HG02623 (cell line): ENCODE measurements around the gene STUB1.
"Not testable (repeated sequence)": the region's sequence is repeated elsewhere in the genome, so short reads cannot be mapped to it uniquely, and the experiment has no call there.

Experiments used
- ATAC-seq: cut with Tn5 transposase; IDR thresholded peaks from one replicate; pipeline ENCODE4 v1.9.1; 2021; ENCODE audit warnings: moderate library complexity; ENCODE audit not compliant: unreplicated experiment

STUB1 gene

DNA sequence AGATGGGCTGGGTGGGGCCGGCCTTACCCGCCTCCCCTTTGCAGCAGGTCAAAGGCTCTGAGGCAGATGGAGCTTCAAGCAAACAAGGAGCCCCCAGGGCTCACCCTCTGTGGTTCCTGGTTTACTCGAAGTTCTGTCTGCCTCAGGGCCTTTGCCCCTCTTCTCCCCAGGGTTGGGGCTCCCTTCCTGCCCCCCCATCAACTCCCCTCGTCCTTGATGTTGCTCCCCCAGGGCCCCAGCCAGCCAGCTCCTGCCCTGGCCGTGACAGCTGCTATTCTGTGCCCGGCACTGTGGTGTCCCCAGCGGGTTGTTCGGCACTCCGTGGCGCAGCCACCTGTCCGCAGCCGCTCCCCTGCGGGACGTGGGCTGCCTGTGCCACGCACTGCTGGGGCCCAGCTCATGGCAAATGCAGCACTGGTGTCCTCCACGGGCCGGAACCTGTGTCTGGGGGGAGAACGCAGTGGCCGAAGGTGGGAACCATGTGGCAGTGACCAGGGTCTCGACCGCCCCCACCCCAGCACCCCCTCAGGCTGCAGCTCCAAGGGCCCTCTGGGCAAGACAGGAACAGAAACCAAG is 30.4 kb downstream of the STUB1 start:
- ATAC-seq, result no peak

- ATAC-seq, result no peak
Observed at GRCh38 chr16:711084-711483, 30.9 kb downstream of the STUB1 start.

DNA sequence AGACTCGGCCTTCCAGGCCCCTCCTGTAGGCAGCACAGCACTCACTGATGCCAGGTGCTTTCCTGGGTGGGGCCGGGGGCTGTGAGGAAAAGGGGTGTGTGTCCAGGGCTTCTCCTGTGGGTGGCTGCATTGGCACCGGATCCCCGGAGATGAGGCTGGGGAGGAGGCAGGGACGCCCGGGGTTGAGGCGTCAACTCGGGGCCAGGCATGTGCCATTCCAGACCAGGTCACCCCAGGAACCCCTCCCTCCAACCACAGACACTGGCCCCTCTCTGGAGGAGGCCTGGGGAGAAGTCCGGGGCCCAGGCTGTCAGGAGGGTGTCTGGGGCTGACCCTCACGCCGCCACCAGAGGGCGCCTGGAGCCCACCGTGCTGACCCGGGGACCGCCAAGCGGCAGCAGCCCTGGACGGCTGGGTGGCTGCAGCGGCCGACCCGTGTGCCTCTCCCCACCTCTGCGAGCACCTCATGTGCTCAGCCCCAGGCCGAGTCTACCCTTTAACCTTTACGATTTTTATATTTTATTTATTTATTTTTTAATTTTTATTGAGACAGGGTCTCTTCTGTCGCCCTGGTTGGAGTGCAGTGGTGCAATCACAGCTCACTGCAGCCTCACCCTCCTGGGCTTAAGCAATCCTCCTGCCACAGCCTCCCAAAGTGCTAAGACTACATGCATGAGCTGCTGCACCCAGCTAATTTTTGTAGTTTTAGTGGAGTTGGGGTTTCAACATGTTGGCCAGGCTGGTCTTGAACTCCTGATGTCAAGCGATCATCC is 31.5 kb downstream of the STUB1 start:
- no peak for ATAC-seq

GRCh38 chr16:712740-713250 is 32.6 kb downstream of the STUB1 start:
- ATAC-seq, result not testable (repeated sequence)

DNA sequence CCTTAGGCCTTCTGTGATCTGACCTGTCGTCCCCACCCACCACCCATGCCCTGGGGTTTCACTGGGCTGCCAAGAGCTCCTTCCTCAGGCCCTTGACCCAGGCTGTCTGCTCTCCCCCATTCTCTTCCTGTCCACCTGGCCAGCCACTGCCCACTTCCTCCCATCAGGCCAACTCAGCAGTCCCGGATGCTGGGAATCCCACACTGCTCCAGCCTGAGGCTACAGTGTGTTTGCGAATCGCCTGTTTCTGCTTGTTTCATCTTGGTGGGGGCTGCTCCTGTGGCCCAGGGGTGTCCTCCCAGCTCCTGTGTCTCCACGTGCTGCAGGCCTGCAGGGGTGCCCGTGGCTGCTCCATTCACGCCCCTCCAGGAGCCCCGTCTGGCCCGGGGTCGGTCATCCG is 33.9 kb downstream of the STUB1 start:
- ATAC-seq, result no peak

- peak; percentile 53 for ATAC-seq
Observed at GRCh38 chr16:714558-715476, 34.6 kb downstream of the STUB1 start, which contains the start of gene METRN. Gene METRN, plus strand, starts transcription at chr16:715118. Its CDS starts 172 bp downstream, at chr16:715290.

GRCh38 chr16:715477-716199 is 35.4 kb downstream of the STUB1 start:
- ATAC-seq, result no peak

DNA sequence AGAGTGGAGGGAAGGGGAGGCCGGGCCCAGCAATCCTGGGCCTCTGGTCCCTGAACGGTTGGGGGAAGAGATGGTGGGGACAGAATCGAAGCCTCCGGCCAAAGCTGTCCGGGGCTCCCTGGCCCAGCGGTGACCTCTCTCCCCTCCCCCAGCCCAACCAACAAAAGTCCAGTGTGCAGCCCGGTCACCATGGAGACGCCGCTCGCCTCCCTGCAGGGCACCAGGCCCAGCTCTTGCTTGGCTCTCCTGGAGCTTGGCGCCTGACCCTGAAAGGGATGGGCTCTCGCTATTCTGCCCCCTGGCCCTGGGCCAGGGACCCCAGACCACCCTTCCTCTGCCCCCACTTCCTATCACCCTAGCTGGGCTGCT is 36.0 kb downstream of the STUB1 start:
- no peak for ATAC-seq

GRCh38 chr16:716768-717325 is 36.6 kb downstream of the STUB1 start:
- ATAC-seq, result no peak

DNA sequence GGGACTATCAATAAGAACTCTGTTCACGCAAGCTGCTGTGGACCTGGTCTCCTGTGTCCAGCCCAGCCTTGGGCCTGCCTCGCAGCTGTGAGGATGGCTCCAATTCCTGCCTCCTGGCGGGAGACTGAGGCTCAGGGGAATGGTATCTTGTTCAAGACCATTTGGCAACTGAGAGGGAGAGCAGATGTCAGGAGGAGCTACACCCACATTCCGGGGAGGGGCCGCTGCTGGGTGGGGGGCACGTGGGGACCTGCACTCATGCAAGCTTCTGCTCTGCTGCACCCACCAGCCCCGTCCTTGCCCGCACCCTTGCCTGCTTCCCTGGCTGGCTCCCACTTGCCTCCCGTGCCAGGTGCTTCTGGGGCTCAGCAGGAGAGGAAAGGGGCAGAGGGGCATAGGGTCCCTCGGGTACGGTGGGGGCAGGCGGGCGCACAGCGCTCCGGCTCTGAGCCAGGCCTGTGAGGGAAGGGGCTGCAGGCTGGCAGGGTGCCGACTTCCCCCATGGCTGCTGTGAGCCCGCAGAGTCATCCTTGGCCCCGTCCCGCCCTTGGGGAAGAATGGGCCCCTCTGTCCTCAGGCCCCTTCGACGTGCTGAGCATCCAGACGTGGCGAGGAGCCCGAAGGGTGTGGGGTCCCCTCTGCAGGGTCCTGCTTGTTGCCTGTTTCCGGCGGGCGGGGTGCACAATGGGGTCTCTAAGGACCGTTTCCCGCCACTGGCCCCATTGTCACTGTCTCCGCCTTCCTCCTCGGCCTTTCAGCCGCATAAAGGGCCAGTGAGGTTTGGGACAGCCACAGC is 37.4 kb downstream of the STUB1 start:
- ATAC-seq, result no peak

GRCh38 chr16:718389-718788 is 38.2 kb downstream of the STUB1 start:
- no peak for ATAC-seq

DNA sequence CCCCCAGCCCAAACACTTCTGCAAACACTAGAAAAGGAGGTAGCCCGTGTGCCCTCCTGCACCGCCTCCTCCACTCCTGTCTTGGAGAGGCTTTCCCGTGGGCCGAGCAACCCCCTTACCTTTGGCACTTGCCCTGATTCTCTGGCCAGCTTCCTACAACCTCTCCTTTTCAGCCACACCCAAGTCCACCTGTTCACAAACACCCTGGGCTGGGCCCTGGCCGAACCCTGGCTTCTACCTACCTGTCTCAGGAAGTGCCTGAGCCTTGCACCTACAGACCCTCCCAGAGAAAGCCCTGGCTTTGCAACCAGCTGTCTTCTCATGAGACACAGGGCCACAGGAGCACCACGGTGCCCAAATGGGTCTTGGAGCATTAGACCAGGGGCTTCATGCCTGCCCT is 38.7 kb downstream of the STUB1 start:
- ATAC-seq, result no peak

DNA sequence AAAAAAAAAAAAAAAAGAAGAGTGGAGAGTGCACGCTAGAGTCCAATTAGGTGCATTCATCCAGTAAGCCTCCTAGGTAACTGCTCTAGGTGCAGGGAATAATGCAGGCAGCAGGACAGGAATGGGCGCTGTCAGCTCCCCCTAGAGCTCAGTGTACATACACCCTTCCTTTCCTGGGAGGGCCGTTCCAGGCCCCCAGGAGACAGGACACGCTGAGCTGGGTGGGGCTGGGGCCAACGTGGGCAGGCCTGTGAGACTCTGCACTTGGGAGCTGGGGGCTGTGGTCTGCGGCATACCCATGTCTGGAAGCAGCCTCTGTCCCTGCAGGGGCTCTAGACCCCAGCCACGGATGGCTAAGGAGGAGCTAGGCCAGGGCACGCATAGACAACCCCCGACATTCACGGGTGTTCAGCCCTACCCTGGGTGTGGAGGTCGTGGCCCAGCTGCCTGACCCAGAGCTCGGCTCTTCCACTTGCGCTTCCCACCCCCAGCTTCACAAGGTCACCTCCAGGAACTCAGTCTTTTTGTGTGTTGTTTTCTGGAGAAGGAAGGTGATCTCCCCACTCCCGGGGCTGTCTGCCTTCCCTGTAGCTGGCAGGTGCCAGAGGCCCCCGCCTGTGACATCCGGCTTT is 39.7 kb downstream of the STUB1 start:
- ATAC-seq, result no peak

DNA sequence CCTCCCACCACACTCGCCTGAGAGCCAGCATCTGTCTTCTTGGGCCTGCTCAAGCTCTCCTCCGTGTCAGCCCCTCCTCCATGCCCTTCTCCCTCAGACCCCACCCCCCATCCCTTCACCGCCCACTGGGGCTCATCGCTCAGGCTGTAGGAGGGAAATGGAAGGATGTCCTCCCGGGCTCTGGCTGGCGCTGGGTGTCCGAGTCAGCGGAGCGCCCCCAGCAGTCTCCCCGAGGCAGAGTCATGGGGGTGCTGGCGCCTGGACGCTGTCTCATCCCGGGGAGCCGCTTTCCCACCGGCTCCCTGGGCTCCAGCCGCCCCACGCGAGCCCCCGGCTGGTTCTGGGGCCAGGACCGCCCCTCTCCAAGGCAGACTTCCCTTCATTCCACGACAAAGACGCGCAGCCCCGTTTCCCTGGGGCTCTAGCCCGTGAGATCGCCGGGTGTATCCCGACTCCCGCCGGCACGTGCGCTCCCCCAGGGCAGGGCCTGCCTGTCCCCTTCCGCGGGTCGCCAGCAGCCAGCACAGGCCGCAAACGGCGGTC is 40.3 kb downstream of the STUB1 start:
- ATAC-seq, result peak; percentile 12

DNA sequence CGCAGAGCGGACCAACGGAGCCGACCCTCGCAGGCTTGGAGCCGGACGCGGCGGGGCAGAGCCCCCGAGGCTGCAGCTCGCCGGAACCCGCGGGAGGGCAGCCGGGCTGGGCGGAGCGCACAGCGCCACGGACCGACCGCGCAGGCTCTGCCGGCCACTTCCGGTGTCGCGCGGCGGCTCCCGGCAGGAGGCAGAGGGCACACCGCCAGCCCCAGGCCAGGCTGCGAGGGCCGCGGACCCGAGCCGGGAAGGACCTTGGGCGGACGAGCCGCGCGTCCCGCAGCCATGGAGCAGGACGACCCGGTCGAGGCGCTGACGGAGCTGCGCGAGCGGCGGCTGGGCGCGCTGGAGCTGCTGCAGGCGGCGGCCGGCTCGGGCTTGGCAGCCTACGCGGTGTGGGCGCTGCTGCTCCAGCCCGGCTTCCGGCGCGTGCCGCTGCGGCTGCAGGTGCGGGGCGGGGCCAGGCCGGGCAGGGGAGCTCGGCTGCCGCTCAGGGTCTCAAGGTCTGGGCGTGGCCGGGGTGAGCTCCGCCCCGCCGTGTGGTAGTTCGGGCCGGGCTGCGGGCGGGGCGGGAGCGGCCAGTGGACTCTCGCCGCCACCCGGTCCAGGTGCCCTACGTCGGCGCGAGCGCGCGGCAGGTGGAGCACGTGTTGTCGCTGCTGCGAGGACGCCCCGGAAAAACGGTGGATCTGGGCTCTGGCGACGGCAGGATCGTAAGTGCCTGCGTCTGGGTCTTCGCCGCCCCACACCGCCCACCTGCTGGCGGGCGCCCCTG is 41.0 kb downstream of the STUB1 start, which contains the start of gene ANTKMT:
TSS of gene ANTKMT (plus strand) at position 157 of the 775 bp plus-strand sequence. CDS start at position 286, 129 bp downstream.
- ATAC-seq, result peak; percentile 60

GRCh38 chr16:721765-722540 is 41.7 kb downstream of the STUB1 start:
- ATAC-seq, result no peak
